ENCODE results near the gene PCDHA1.

PCDHA1 gene

GRCh38 chr5:140882591-140882899 is 96.6 kb downstream of the PCDHA1 start:
- H3K9ac ChIP-seq (ENCODE audit: low read length), result no peak overlapping the region
- H3K4me2 ChIP-seq (ENCODE audit: low read length), result no peak overlapping the region
- no peaks in the 10 kb centered on the region for H3K4me1 ChIP-seq (ENCODE audit: control insufficient read depth in 1 of 2, insufficient read depth in 2 of 2, low read length in 2 of 2)
- H4K91ac ChIP-seq (ENCODE audit: low read depth, low read length), result no peak overlapping the region
- no peak overlapping the region for H2AK5ac ChIP-seq (ENCODE audit: low read length)
- H3K9me3 ChIP-seq (ENCODE audit: insufficient read depth, low read depth, low read length), result peaks cover 2% of the 10 kb centered on the region
- H3K4me3 ChIP-seq (ENCODE audit: low read depth, low read length), result no peak overlapping the region
- H3K4ac ChIP-seq (ENCODE audit: low read depth, low read length), result no peak overlapping the region
- no peak overlapping the region for H2AFZ ChIP-seq (ENCODE audit: insufficient read depth, low read length, poor library complexity)
- H3K79me1 ChIP-seq (ENCODE audit: low read length), result no peaks in the 10 kb centered on the region
- peaks cover under 1 to 9% of the 10 kb centered on the region in 2 experiments for H3K36me3 ChIP-seq (ENCODE audit: control insufficient read depth in 1 of 2, insufficient read depth in 2 of 2, low read length in 2 of 2)
- no peak overlapping the region for H3K14ac ChIP-seq (ENCODE audit: low read length)
- H2BK12ac ChIP-seq (ENCODE audit: low read length), result no peak overlapping the region
- WGBS (ENCODE audit: extremely low coverage, insufficient coverage, insufficient read length), result no CpG with 5 or more reads among the region's 12 CpGs
- H3K27ac ChIP-seq (ENCODE audit: low read depth, low read length), result no peak overlapping the region
- H4K8ac ChIP-seq (ENCODE audit: low read depth, low read length), result no peak overlapping the region
- no peak overlapping the region for H2BK5ac ChIP-seq (ENCODE audit: low read depth, low read length, poor library complexity)
- no peak overlapping the region for H4K12ac ChIP-seq (ENCODE audit: low read depth, low read length)
- DNase-seq, result no peak
- no peaks in the 10 kb centered on the region for H3K27me3 ChIP-seq (ENCODE audit: insufficient read depth, low read length)
- no peak overlapping the region for H3K23ac ChIP-seq (ENCODE audit: low read length)
- no peaks in the 10 kb centered on the region for H3K79me2 ChIP-seq (ENCODE audit: control insufficient read depth, insufficient read depth, low read length, poor library complexity)
- no peak overlapping the region for H3K18ac ChIP-seq (ENCODE audit: low read length)
- no peak overlapping the region for H2BK120ac ChIP-seq (ENCODE audit: insufficient read depth, low read length, poor library complexity)

GRCh38 chr5:140883373-140883772 is 97.4 kb downstream of the PCDHA1 start:
- Histone ChIP-seq H3K79me1 (ENCODE audit: low read length) (no peaks in the 10 kb centered on the region), H3K4me3 (ENCODE audit: low read depth, low read length) (no peak overlapping the region), H2BK5ac (ENCODE audit: low read depth, low read length, poor library complexity) (no peak overlapping the region), H3K79me2 (ENCODE audit: control insufficient read depth, insufficient read depth, low read length, poor library complexity) (no peaks in the 10 kb centered on the region), H4K12ac (ENCODE audit: low read depth, low read length) (no peak overlapping the region), H2BK12ac (ENCODE audit: low read length) (no peak overlapping the region), H3K14ac (ENCODE audit: low read length) (no peak overlapping the region), H2AK5ac (ENCODE audit: low read length) (no peak overlapping the region), H3K27me3 (ENCODE audit: insufficient read depth, low read length) (no peaks in the 10 kb centered on the region), H3K27ac (ENCODE audit: low read depth, low read length) (no peak overlapping the region), H3K4ac (ENCODE audit: low read depth, low read length) (no peak overlapping the region), H2AFZ (ENCODE audit: insufficient read depth, low read length, poor library complexity) (no peak overlapping the region), H3K4me2 (ENCODE audit: low read length) (no peak overlapping the region), H3K4me1 (ENCODE audit: control insufficient read depth in 1 of 2, insufficient read depth in 2 of 2, low read length in 2 of 2) (no peaks in the 10 kb centered on the region), H3K9ac (ENCODE audit: low read length) (no peak overlapping the region), H3K9me3 (ENCODE audit: insufficient read depth, low read depth, low read length) (peaks cover 2% of the 10 kb centered on the region), H2BK120ac (ENCODE audit: insufficient read depth, low read length, poor library complexity) (no peak overlapping the region), H3K36me3 (ENCODE audit: control insufficient read depth in 1 of 2, insufficient read depth in 2 of 2, low read length in 2 of 2) (peaks cover 0 to 9% of the 10 kb centered on the region in 2 experiments), H4K8ac (ENCODE audit: low read depth, low read length) (no peak overlapping the region), H3K23ac (ENCODE audit: low read length) (no peak overlapping the region), H3K18ac (ENCODE audit: low read length) (no peak overlapping the region), H4K91ac (ENCODE audit: low read depth, low read length) (no peak overlapping the region)
- no CpG with 5 or more reads among the region's 41 CpGs for WGBS (ENCODE audit: extremely low coverage, insufficient coverage, insufficient read length)
- no peak for DNase-seq

DNA sequence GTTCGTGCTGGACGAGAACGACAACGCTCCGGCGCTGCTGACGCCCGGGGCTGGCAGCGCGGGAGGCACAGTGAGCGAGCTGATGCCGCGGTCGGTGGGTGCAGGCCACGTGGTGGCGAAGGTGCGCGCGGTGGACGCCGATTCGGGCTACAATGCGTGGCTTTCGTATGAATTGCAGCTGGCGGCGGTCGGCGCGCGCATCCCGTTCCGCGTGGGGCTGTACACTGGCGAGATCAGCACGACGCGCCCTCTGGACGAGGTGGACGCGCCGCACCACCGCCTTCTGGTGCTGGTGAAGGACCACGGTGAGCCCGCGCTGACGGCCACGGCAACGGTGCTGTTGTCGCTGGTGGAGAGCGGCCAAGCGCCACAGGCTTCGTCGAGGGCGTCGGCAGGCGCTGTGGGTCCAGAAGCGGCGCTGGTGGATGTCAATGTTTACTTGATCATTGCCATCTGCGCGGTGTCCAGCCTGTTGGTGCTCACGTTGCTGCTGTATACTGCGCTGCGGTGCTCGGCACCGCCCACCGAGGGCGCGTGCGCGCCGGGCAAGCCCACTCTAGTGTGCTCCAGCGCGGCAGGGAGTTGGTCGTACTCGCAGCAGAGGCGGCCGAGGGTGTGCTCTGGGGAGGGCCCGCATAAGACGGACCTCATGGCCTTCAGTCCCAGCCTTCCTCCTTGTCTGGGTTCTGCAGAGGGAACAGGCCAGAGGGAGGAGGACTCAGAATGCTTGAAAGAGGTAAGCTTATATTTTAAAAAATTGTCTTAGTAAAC is 98.2 kb downstream of the PCDHA1 start:
- H2AK5ac ChIP-seq (ENCODE audit: low read length), result no peak overlapping the region
- H3K9ac ChIP-seq (ENCODE audit: low read length), result no peak overlapping the region
- H3K27me3 ChIP-seq (ENCODE audit: insufficient read depth, low read length), result no peaks in the 10 kb centered on the region
- no peak overlapping the region for H2BK120ac ChIP-seq (ENCODE audit: insufficient read depth, low read length, poor library complexity)
- H3K23ac ChIP-seq (ENCODE audit: low read length), result no peak overlapping the region
- H3K4me1 ChIP-seq (ENCODE audit: control insufficient read depth in 1 of 2, insufficient read depth in 2 of 2, low read length in 2 of 2), result no peaks in the 10 kb centered on the region
- H3K36me3 ChIP-seq (ENCODE audit: control insufficient read depth in 1 of 2, insufficient read depth in 2 of 2, low read length in 2 of 2), result peaks cover 0 to 9% of the 10 kb centered on the region in 2 experiments
- H2BK5ac ChIP-seq (ENCODE audit: low read depth, low read length, poor library complexity), result no peak overlapping the region
- H3K4me3 ChIP-seq (ENCODE audit: low read depth, low read length), result no peak overlapping the region
- H4K91ac ChIP-seq (ENCODE audit: low read depth, low read length), result no peak overlapping the region
- H4K8ac ChIP-seq (ENCODE audit: low read depth, low read length), result no peak overlapping the region
- peaks cover 2% of the 10 kb centered on the region for H3K9me3 ChIP-seq (ENCODE audit: insufficient read depth, low read depth, low read length)
- WGBS (ENCODE audit: extremely low coverage, insufficient coverage, insufficient read length), result no CpG with 5 or more reads among the region's 79 CpGs
- no peak overlapping the region for H3K18ac ChIP-seq (ENCODE audit: low read length)
- H3K27ac ChIP-seq (ENCODE audit: low read depth, low read length), result no peak overlapping the region
- H3K4ac ChIP-seq (ENCODE audit: low read depth, low read length), result no peak overlapping the region
- no peaks in the 10 kb centered on the region for H3K79me1 ChIP-seq (ENCODE audit: low read length)
- H2AFZ ChIP-seq (ENCODE audit: insufficient read depth, low read length, poor library complexity), result no peak overlapping the region
- H3K4me2 ChIP-seq (ENCODE audit: low read length), result no peak overlapping the region
- H4K12ac ChIP-seq (ENCODE audit: low read depth, low read length), result no peak overlapping the region
- no peaks in the 10 kb centered on the region for H3K79me2 ChIP-seq (ENCODE audit: control insufficient read depth, insufficient read depth, low read length, poor library complexity)
- no peak overlapping the region for H3K14ac ChIP-seq (ENCODE audit: low read length)
- DNase-seq, result no peak
- no peak overlapping the region for H2BK12ac ChIP-seq (ENCODE audit: low read length)

DNA sequence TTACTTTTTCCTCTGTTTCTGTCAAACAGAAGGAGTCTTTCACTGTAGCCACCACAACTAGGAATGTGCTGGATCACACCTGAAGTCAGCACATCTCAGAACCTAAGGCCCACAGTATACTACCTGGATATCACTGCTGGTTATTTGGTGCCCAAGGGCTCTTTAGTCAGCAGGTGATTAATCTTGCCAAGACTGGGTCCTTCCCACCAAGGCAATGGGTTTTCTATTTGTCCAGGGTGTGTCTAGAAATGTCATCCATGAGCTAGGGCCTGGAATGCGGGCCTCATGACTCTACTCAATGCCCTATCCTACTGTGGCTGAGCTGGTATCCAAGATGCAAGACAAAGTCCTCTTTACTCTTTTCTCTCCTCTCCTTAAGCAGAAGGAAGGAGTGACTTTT is 130.4 kb downstream of the PCDHA1 start:
- Histone ChIP-seq H3K14ac (ENCODE audit: low read length) (no peak overlapping the region), H3K27me3 (ENCODE audit: insufficient read depth, low read length) (no peaks in the 10 kb centered on the region), H2BK12ac (ENCODE audit: low read length) (no peak overlapping the region), H2AFZ (ENCODE audit: insufficient read depth, low read length, poor library complexity) (no peak overlapping the region), H3K79me1 (ENCODE audit: low read length) (no peaks in the 10 kb centered on the region), H4K12ac (ENCODE audit: low read depth, low read length) (no peak overlapping the region), H3K18ac (ENCODE audit: low read length) (no peak overlapping the region), H3K9ac (ENCODE audit: low read length) (no peak overlapping the region), H3K27ac (ENCODE audit: low read depth, low read length) (no peak overlapping the region), H3K9me3 (ENCODE audit: insufficient read depth, low read depth, low read length) (no peaks in the 10 kb centered on the region), H3K23ac (ENCODE audit: low read length) (no peak overlapping the region), H2AK5ac (ENCODE audit: low read length) (no peak overlapping the region), H3K36me3 (ENCODE audit: control insufficient read depth in 1 of 2, insufficient read depth in 2 of 2, low read length in 2 of 2) (no peaks in the 10 kb centered on the region), H3K4ac (ENCODE audit: low read depth, low read length) (no peak overlapping the region), H4K8ac (ENCODE audit: low read depth, low read length) (no peak overlapping the region), H2BK120ac (ENCODE audit: insufficient read depth, low read length, poor library complexity) (no peak overlapping the region), H3K4me3 (ENCODE audit: low read depth, low read length) (no peak overlapping the region), H3K4me2 (ENCODE audit: low read length) (no peak overlapping the region), H3K79me2 (ENCODE audit: control insufficient read depth, insufficient read depth, low read length, poor library complexity) (no peaks in the 10 kb centered on the region), H4K91ac (ENCODE audit: low read depth, low read length) (no peak overlapping the region), H3K4me1 (ENCODE audit: control insufficient read depth in 1 of 2, insufficient read depth in 2 of 2, low read length in 2 of 2) (no peaks in the 10 kb centered on the region), H2BK5ac (ENCODE audit: low read depth, low read length, poor library complexity) (no peak overlapping the region)
- no CpG with 5 or more reads among the region's 1 CpG for WGBS (ENCODE audit: extremely low coverage, insufficient coverage, insufficient read length)
- DNase-seq, result no peak

Measured in trophoblast cell (in vitro differentiated cells and primary cell).